ENCODE results near the gene AACS. TPM values are rescaled to one million over a fixed set of nuclear protein-coding genes. Genes with fewer than 3 reads are reported as not detected.
A peak's percentile ranks its signal among the peaks of the same experiment; 100 is the strongest.

AACS gene
- total and polyA plus RNA-seq, 2 of the 8 experiments (the other 6 are each of a cell fraction or from before 2014, with no cell fraction given), result 51.9 to 52.4 TPM

- no peaks in the 10 kb centered on the region; a peak in 1 of 7 replicates for H3K27me3 ChIP-seq (replicated peaks in 1 of 4; ENCODE audit: control insufficient read depth in 3 of 4, extremely low read depth in 1 of 4, insufficient read depth in 3 of 4, low read length in 3 of 4)
- ChIA-PET POLR2A (ENCODE audit: partially characterized antibody) (interaction anchor here (0.6 to 1.6 kb wide), 5 partner anchors 8 to 41 kb away, joined by 3 to 10 read pairs (median 4); no protein-coding TSS in a partner anchor), CTCF (ENCODE audit: partially characterized antibody) (interaction anchor here (0.9 to 1.8 kb wide), 8 partner anchors 10 to 277 kb away, joined by 3 to 17 read pairs (median 3); no protein-coding TSS in a partner anchor)
- no peaks in the 10 kb centered on the region for H3K9me3 ChIP-seq (ENCODE audit: insufficient read depth in 2 of 2, low read depth in 1 of 2, low read length in 1 of 2)
- peaks cover 25 to 40% (median 33%) of the 10 kb centered on the region in 4 experiments for H3K4me1 ChIP-seq (replicated peaks in 1 of 4; ENCODE audit: control insufficient read depth in 3 of 4, insufficient read depth in 4 of 4, low read length in 3 of 4)
- no peak overlapping the region for H4K5ac ChIP-seq (ENCODE audit: insufficient read length, low read depth, low read length)
- H3K4me3 ChIP-seq (ENCODE audit: extremely low read depth in 1 of 4, insufficient read depth in 2 of 4, low read depth in 3 of 4, low read length in 4 of 4), result no peak overlapping the region
- H3K14ac ChIP-seq (ENCODE audit: insufficient read length), result no peak overlapping the region
- peaks cover 25% of the 10 kb centered on the region for H3K79me1 ChIP-seq (ENCODE audit: low read depth, low read length)
- no peak overlapping the region for H3K9ac ChIP-seq (replicated peaks in 1 of 4; ENCODE audit: extremely low read depth in 1 of 4, low read depth in 3 of 4, low read length in 3 of 4)
- no peak overlapping the region for H2BK120ac ChIP-seq (replicated peaks; ENCODE audit: low read depth, low read length)
- peaks cover 13 to 88% of the 10 kb centered on the region in 2 experiments for H3K79me2 ChIP-seq (ENCODE audit: control insufficient read depth in 1 of 2, insufficient read depth in 2 of 2, low read length in 2 of 2)
- no peak overlapping the region for H4K8ac ChIP-seq (ENCODE audit: extremely low read depth, insufficient read depth, low read length)
- no peak overlapping the region for H3K23ac ChIP-seq (ENCODE audit: insufficient read length)
- H2AFZ ChIP-seq (ENCODE audit: low read length), result no peak overlapping the region
- 0 out of 2 replicates have a peak overlapping the region, but pooled peaks have one; percentile 26 for H3K18ac ChIP-seq (ENCODE audit: extremely low read depth, low read length)
- H3K27ac ChIP-seq (ENCODE audit: low read depth, low read length), result no peak overlapping the region
- H3K36me3 ChIP-seq (ENCODE audit: control insufficient read depth in 2 of 4, insufficient read depth in 4 of 4, low read length in 3 of 4), result no peaks in the 10 kb centered on the region
- H3K4me2 ChIP-seq (ENCODE audit: insufficient read depth in 1 of 2, low read depth in 2 of 2, low read length in 2 of 2), result peak overlapping the region; percentile 34 to 37; a peak in 2 of 4 replicates
- no peak overlapping the region for H2BK20ac ChIP-seq (ENCODE audit: low read length)
- no peak overlapping the region for H2BK5ac ChIP-seq (ENCODE audit: low read depth, low read length)
- peak; percentile 74 for FAIRE-seq
- H3K56ac ChIP-seq (replicated peaks; ENCODE audit: insufficient read length, low read depth, low read length), result no peak overlapping the region
- H4K91ac ChIP-seq (replicated peaks; ENCODE audit: insufficient read length, low read length), result no peak overlapping the region
- 69% methylated on average over 9 of the region's 9 CpGs; no CpG with 5 or more reads in 1 of the 2 experiments for WGBS, 2 experiments (ENCODE audit: extremely low coverage in 1 of 2, insufficient coverage in 1 of 2, insufficient read length in 1 of 2, insufficient replicate concordance in 2 of 2, low coverage in 1 of 2, low lambda C conversion rate in 2 of 2, missing lambda C conversion rate in 1 of 2)
- H3K23me2 ChIP-seq (ENCODE audit: low read depth, low read length), result peaks cover 19% of the 10 kb centered on the region; the same call in 1 of the 2 replicates
- peaks cover 22 to 37% of the 10 kb centered on the region in 2 experiments for H4K20me1 ChIP-seq (replicated peaks in 1 of 2; ENCODE audit: control insufficient read depth in 1 of 2, insufficient read depth in 2 of 2, low read length in 2 of 2)
- H3K4ac ChIP-seq (replicated peaks; ENCODE audit: insufficient read length, low read depth, low read length), result no peak overlapping the region
- 0 out of 2 replicates have a peak overlapping the region, but pooled peaks have one; percentile 6 for H2BK12ac ChIP-seq (ENCODE audit: low read depth, low read length)
- 0 out of 2 replicates have a peak overlapping the region, but pooled peaks have one; percentile 41 for H2AK5ac ChIP-seq (ENCODE audit: low read depth, low read length)
- no peak for DNase-seq (ENCODE audit: low read depth in 1 of 2, low spot score in 2 of 2)
- H2BK15ac ChIP-seq (ENCODE audit: low read length), result no peak overlapping the region
- TF ChIP-seq SIRT6 (IDR thresholded peaks at IDR 0.05; ENCODE audit: low read length) (no peak), MAX (IDR thresholded peaks at IDR 0.05) (peak; percentile 64; the same call in 1 of the 2 replicates), GABPA (IDR thresholded peaks at IDR 0.05; ENCODE audit: borderline replicate concordance, insufficient read depth, low read length) (no peak), RAD21 (IDR thresholded peaks at IDR 0.05 in 1 of 2, conservative IDR thresholded peaks at IDR 0.05 in 1 of 2; ENCODE audit: low read depth in 2 of 2, low read length in 2 of 2) (no peak), KDM1A (IDR thresholded peaks at IDR 0.05; ENCODE audit: borderline replicate concordance, low read length) (peak; percentile 98), KDM5A (IDR thresholded peaks at IDR 0.05; ENCODE audit: low read length) (no peak), SAP30 (IDR thresholded peaks at IDR 0.05; ENCODE audit: insufficient read depth, insufficient replicate concordance, low read length) (peak; percentile 21), HDAC2 (IDR thresholded peaks at IDR 0.05; ENCODE audit: borderline replicate concordance in 1 of 2, low read depth in 2 of 2, low read length in 2 of 2) (peak in 1 of 2 experiments; percentile 72; a peak in 1 of 4 replicates), BCL11A (IDR thresholded peaks at IDR 0.05; ENCODE audit: low read depth in 2 of 2, low read length in 2 of 2) (no peak), SIN3A (conservative IDR thresholded peaks at IDR 0.05 in 1 of 2, IDR thresholded peaks at IDR 0.05 in 1 of 2; ENCODE audit: low read depth in 1 of 2, low read length in 2 of 2) (0 out of 4 replicates have a peak, but pooled peaks of 1 of the 2 experiments have one; percentile 38)
These were observed 127.5 kb downstream of the AACS start for GRCh38 chr12:125192690-125193221.

Data from H1 (cell line).